Activated CD8-positive, alpha-beta memory T cell treated with anti-CD3 and anti-CD28 coated beads for 1 hour (primary cell): ENCODE measurements around the gene EME2.

ENCODE experiments used
- DNase-seq, 2 donors: peaks; one replicate each; pipeline ENCODE4 v3.0.0-alpha.2; 2020; ENCODE audit warnings: low read depth in 1 of 2; ENCODE audit errors: extremely low read depth in 1 of 2

EME2 gene

DNA sequence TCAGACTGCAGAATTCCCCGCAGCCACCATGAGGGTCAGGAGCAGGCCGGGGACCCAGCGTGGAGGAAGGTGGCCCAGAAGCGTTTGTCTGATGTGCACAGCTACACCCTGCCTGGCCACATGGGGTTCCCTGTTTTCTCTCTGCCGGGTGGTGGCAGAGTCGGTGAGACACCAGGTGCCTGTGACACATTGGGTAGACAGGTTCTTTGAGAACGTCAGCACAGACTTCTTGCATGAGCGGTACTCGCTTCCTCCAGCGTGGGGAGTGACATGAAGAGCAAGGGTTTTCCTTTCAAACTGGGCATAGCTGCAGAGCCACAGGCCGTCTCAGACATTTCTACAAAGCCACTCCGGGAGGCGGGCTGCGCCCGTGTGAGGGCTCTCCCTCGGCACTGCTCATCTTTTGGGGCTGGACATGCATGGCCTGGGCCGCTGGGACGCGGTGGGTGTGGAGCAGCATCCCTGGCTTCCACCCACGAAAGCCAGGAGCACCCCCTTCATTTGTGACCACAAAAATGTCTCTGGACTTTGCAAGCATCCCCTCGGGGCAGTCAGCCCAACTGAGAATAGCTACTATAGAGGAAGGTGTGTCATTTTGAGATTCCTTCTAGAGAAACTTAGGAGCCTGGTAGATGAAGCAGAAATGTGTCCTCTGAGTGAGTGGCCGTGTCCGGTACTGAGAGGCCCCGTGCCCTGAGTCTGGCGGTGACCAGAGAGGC lies 27.3 kb upstream of the EME2 start:
- no peak for DNase-seq

GRCh38 chr16:1745900-1746692 lies 26.5 kb upstream of the EME2 start:
- DNase-seq, result no peak

DNA sequence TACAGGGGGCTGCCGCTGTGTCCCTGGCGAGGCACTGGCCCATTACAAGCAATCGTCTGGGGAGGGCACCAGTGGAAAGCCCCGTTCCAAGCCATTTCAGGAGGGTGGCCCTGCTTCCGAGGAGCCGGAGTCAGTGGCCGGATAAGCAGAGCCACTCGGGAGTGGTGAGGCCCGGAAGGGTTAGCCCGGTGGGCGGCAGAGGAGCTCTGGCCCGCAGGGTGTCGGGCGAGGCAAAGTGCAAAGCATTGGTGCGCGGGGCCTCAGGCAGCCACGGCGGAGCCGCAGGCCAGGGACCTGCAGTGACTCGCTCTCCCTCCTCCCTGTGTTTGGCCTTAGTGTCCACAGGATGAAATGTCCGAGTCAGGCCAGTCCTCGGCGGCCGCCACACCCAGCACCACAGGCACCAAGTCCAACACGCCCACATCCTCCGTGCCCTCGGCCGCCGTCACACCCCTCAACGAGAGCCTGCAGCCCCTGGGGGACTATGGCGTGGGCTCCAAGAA lies 25.9 kb upstream of the EME2 start:
- DNase-seq, result no peak

DNA sequence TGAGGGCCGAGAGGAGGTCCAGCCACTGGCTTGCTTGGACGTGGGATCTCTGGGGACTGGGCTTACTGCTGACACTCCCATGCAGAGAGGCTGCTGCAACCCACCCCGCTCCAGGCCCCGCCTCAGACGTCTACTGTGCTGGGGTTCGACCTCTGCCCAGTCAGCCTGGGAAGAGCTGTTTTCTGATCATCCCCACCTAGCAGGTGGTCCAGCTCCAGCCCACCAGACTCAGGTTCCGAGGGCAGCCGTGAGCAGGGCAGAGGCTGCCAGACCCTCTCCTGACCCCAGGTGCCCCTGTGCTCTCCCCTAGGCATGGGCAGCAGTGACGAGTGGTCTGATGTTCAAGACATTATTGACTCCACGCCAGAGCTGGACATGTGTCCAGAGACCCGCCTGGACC lies 24.7 kb upstream of the EME2 start:
- DNase-seq, result no peak

GRCh38 chr16:1749152-1750117 lies 23.2 kb upstream of the EME2 start:
- DNase-seq, result no peak

DNA sequence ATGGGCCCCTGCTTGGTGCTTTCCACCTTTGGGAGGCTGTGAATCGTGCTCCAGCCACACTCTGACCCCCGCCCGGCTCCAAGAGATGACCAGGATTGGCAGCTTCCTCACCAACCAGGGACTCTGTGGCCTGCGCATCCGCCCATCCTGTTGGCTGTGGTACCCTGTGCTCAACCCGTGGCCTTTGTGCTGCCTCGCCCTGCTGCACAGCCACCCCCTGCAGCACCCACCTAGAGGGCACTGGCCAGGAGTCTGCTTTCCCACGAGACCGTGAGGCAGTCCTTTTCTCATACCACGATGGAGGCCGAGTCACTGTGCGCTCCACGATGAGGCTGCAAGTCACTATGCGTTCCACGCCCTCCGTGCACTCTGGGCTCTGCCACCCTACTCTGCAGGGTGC lies 20.7 kb upstream of the EME2 start:
- no peak for DNase-seq

DNA sequence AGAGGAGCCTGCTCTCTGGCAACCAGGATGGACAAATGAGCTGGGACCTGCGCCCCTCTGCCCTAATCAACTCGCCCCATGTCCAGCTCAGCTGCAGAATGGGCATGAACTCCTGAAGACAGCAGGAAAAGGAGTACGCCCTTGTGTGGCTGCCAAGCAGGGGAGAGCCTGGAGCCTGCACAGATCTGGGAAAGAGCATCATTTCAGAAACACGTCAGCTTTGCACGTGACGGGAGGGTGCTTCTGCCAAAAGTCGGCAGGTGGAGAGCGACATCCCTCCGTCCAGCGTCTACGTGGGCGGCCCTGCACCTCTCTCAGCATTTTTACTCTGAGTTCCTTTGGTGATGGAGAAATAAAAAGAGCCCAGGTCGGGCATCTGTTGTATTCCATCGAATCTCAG lies 19.8 kb upstream of the EME2 start:
- no peak for DNase-seq

DNA sequence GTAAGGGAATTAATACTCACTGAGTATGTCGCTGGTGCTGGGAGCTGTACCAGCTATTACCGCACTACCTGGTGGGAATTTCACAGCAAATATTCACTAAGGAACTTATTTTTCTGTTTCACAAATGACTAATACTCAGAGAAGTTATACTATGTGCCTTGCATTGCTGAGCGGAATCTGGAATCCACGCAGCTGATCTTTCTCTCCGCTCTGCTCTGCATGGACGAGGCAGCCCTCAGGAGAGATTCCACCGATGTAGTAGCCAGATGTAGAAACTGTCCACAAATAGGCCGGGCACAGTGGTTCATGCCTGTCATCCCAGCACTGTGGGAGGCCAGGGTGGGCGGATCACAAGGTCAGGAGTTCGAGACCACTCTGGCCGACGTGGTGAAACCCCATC lies 18.4 kb upstream of the EME2 start:
- DNase-seq, result no peak

GRCh38 chr16:1757714-1758461 lies 14.7 kb upstream of the EME2 start:
- DNase-seq, result no peak

GRCh38 chr16:1758923-1759322 lies 13.7 kb upstream of the EME2 start:
- no peak for DNase-seq

DNA sequence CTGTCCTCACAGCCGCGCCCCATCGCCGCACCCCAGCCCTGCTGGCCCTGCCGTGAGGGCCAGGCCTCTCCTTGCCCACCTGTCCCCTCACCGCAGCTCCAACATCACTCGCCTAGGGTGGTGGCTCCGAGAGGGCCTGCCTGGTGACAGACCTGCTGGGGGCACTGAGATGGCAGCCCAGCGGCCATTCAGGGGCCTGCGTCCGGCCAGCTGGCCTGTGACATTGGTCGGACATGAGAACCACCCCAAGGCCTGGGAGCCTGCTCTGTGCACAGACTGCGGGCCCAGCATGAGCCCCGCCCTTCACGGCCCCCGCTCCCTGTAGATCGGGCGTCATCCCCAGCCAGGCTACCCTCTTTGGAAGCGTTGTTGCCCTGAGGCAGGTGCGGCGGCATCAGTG lies 13.1 kb upstream of the EME2 start:
- no peak for DNase-seq

DNA sequence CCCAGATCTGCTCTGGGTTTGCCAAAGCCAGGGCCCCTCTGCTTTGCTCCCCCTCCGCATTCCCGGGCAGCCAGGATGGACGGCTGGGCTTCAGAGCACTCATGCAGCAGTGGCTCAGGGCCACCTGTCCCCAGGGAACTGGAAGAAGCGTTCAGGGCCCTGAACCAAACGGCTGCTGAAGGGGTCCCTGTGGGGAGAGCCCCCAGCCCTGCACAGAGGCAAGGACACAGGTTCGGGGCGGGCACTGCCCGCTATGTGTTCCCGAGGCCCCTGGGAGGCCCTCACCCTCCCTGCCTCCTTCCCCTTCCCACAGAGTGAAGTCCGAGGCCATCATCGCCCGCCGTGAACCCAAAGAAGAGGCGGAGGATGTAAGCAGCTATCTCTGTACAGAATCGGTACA lies 11.7 kb upstream of the EME2 start:
- no peak for DNase-seq

DNA sequence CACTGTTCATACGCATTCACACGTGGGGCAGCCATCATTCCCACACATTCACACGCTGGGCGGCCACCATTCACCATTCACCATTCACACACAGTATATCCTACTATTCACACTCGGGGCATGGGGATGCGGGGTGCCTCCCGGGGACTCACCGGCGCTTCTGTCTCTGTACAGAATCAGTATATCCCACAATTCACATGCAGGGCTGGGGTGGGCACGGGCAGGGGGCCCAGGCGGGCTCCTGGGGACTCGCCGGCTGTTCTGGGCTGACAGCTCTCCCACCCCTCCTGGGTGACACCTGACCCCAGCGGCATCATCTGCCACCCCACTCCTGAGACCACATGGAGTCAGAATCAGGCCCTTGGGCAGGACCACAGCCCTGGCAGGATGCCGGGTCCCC lies 10.9 kb upstream of the EME2 start:
- no peak for DNase-seq

DNA sequence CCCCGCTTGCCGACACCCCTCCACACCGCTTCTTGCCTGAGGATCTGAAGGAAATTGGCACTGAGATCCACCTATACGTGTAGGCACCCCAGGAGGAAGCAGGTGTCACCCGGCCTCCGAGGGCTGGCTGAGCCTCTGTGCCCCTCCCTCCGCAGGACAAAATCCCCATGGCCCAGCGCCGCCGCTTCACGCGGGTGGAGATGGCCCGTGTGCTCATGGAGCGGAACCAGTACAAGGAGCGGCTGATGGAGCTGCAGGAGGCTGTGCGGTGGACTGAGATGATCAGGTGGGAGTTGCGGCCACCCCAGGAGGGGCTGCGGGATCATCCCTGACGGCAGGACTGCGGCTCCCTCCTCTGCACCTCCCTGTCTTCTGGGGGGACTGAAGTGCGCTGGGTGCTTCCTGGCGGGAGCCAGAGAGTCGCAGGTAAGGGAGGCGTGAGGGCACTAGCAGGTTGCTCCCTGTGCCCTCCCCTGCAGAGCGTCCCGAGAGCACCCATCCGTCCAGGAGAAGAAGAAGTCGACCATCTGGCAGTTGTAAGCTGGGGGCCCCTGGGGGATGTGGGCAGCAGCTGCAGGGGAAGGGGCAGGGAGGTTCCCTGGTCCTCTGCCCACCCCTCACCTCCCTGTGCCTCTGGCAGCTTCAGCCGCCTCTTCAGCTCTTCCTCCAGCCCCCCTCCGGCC lies 10.3 kb upstream of the EME2 start:
- no peak for DNase-seq

DNA sequence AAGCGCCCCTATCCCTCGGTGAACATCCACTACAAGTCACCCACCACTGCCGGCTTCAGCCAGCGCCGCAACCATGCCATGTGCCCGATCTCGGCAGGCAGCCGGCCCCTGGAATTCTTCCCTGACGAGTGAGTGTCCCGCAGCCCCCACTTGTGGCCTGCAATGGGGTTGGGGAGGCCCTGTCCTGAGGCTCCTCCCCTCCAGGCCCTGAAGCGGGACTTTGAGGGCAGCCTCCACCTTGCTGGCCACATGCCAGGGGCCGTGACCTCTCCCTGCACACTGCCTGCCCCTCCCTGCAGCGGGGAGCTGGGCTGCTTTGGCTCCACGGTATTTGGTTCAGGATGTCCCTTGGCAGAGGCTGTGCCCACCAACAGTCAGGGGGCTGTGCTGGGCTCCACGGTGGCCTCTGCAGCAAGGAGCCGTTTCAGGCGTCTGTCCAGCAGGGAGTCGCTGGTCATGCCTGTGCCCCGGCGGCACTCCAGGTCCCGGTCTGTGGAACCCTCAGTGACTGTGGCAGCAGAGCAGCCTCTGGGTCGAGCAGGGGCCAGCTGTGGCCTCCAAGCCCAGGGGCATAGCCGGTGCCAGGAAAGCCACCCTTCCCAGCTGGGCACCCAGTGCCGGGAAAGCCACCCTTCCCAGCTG lies 9.6 kb upstream of the EME2 start:
- no peak for DNase-seq

DNA sequence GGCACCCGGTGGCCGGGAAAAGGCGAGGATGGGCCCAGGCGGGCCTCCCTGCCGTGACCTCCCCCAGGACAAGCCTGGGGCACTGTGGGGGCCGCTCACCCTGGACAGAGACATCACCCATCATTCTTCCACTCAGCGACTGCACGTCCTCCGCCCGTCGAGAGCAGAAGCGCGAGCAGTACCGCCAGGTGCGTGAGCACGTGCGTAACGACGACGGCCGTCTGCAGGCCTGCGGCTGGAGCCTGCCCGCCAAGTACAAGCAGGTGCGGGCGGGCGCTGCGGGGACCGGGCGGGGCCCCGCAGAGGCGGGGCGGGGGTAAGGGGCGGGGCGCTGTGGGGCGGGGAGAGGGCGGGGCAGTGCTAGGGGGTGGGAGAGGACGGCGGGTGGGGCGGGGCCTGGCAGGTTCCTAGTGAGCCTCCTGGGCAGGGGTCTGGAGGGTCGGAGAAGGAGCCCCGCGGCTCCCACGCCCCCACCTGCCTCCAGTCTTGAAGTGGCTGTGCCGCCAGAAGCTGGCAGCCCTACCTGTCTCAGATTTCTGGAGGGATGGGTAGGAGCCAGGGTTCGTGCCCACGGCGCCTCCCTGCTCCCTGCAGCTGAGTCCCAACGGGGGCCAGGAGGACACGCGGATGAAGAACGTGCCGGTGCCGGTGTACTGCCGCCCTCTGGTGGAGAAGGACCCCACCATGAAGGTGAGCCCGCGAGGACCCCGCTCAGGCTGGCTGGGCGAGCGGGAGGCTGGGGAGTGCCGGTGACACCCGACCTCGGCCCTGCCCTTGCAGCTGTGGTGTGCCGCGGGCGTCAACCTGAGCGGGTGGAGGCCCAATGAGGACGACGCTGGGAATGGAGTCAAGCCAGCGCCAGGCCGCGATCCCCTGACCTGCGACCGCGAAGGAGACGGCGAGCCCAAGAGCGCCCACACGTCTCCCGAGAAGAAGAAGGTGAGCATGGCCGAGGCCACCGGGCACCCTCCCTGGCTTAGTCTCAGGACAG lies 8.8 kb upstream of the EME2 start:
- DNase-seq, result no peak

- no peak for DNase-seq
Observed at GRCh38 chr16:1764971-1765370, 7.6 kb upstream of the EME2 start.

- DNase-seq, result no peak
Observed at GRCh38 chr16:1765826-1766225, 6.8 kb upstream of the EME2 start.
